NT2/D1 (cell line): ENCODE results near the gene FASTK.

Experiments
- SUZ12 ChIP-seq: IDR thresholded peaks from 2 replicates; pipeline ENCODE4 v1.6.1; 2011; ENCODE audit not compliant: insufficient read length, insufficient read depth; ENCODE audit errors: extremely low read depth
- ZNF274 ChIP-seq: IDR thresholded peaks from 2 replicates; pipeline ENCODE4 v1.6.1; 2011; ENCODE audit warnings: mild to moderate bottlenecking, low read depth, low read length

- TF ChIP-seq SUZ12 (no peak), ZNF274 (no peak)
Measured at GRCh38 chr7:151123158-151123821, 42.7 kb upstream of the FASTK start.
